CD4-positive, alpha-beta T cell treated with Interleukin-17A for 1 hour (primary cell): ENCODE data around the gene PPP1R15A.
"Not testable (repeated sequence)": the region's sequence is repeated elsewhere in the genome, so short reads cannot be mapped to it uniquely, and the experiment has no call there.

ENCODE experiments used
- DNase-seq: peaks from one replicate; pipeline ENCODE4 v3.0.0-alpha.2; 2020

The PPP1R15A gene

DNA sequence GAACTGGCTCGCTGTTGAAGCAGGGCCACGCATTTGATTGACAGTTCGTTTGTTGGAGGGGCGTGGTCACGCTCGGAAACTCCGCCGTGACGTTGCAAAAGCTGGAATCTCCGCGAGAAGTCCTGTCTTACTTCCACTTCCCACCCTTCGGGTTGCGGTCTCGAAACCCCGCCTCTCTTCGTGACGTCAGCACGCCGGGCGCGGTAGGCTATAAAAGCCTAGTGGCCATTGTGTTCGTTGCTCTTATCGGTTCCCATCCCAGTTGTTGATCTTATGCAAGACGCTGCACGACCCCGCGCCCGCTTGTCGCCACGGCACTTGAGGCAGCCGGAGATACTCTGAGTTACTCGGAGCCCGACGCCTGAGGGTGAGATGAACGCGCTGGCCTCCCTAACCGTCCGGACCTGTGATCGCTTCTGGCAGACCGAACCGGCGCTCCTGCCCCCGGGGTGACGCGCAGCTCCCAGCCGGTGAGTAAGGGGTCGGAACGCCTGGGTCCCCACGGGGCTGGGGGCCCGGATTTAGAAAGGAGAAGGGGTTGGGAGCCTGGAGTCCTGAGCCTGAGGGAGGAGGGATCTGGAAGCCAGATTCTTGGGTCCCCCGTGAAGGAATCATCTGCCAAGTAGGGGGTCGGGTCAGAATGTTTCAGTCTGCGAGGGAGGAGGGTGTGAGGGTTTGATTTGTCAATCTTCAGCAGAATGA is at the start of gene PPP1R15A:
TSS of gene PPP1R15A (plus strand) at position 240 of the 702 bp plus-strand sequence. CDS start 813 bp downstream, outside the sequence.
- DNase-seq, result peak; percentile 100

DNA sequence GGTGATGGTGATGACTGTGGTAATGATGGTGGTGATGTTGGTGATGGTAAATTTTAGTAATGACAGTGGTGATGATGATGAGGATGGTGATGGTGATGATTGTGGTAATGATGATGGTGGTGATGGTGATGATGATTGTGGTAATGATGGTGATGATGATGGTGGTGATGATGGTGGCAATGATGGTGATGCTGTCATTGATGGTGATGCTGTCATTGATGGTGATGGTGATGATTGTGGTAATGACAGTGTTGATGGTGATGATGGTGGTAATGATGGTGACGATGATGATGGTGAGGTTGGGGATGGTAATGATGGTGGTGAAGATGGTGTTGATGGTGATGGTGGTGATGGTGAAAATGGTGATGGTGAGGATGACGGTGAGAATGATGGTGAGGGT is 49.7 kb upstream of the PPP1R15A start:
- DNase-seq, result no peak

DNA sequence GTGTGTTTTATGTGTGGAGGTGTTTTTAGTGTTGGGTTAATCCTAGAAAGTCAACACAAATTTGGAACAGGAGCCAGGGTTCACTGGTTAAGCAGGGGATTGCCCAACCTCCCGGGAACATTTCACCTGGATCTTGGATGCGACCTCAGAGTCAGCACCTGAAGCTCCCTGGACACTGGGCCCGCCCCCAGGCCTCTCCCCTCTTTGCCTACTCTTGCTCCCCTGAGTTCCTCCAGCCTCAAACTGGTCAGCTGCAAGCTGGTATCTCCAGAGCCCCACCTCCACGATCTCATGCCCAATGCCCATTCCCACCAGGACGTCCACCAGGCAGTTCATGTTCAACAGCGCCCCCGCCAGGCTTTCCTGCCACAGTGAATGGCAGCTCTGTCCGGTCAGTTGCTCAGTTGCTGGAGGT is 45.6 kb upstream of the PPP1R15A start:
- DNase-seq, result no peak

DNA sequence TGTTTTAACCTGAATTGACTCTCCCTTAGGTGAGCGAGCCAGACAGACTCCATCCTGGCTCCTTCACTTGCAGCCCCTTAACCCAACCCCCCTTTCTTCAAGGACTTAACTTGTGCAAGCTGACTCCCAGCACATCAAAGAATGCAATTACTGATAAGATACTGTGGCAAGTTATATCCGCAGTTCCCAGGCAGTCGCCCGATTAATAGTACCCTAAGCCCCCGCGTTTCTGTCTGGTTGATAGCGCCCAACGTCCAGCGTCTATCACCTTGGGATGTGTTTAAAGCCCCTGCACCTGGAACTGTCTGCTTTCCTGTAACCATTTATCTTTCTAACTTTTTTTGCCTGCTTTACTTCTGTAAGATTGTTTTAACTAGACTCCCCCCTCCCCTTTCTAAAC is 42.1 kb upstream of the PPP1R15A start:
- DNase-seq, result no peak

DNA sequence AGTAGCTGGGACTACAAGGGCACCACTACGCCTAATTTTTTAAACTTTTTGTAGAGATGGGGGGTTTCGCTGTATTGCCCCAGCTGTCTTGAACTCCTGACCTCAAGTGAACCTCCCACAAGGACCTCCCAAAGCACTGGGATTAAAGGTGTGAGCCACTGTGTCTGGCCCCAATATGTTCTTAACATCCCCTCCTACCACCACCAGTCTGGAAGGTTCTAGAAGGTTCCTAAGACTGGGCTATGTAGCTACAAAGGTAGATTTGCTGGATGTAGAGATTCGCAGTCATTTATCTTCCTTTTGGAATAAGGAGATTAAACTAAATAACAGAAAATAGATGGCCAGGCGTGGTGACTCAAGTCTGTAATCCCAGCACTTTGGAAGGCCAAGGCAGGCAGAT is 41.3 kb upstream of the PPP1R15A start:
- no peak for DNase-seq

DNA sequence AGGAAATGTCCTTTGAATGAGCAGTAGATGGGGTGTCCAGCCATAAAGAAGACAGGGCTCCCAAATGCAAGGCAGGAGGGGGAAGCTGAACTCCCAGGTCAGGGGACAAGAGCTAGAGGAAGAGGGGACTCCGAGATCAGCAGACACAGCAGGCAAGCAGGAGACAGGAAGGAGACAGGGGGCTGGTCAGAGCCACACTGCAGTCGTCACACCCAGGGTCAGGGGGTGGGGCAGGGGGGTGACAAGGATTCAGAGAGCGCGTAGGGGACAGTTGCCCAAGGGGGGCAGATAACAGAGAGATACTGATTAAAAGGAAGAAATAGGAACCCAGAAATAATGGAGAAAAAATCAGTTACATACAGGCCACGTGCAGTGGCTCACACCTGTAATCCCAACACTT is 39.2 kb upstream of the PPP1R15A start:
- DNase-seq, result no peak

DNA sequence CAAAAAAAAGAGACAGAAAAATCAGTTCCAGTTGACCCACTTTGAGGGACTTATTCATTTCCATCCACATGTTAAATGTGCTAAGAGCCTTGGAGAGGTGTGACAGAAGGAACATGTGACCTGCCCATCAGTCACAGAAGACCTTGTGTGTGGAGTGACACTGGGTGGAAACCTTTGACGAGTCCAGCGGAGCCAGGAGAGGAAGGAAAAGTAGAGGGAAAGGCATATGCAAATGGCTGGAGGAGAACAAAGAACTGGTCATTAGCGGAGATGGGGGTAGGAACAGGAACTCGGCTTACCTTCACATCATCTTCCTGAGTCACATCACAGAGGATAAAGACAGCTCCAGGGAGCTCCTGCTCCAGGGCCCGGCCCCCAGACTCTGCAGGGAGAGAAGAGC is 38.2 kb upstream of the PPP1R15A start:
- DNase-seq, result no peak

DNA sequence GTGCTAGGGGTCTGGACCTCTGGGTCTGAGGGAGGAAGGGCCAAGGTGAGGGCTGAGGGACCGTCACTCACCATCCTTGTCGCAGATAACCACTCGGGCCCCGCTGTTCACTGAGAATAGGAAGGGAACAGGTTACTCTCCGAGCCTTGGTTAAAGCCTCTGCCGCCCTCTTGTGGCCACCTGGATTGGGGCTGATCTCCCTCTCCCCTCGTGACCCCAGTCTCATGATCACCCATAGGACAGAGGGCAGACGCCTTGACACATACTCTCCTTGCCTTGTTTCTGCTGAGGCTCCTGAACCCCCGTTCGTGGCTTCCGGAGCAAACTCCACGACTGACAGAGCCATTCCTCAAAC is 36.5 kb upstream of the PPP1R15A start:
- peak; percentile 94 for DNase-seq

DNA sequence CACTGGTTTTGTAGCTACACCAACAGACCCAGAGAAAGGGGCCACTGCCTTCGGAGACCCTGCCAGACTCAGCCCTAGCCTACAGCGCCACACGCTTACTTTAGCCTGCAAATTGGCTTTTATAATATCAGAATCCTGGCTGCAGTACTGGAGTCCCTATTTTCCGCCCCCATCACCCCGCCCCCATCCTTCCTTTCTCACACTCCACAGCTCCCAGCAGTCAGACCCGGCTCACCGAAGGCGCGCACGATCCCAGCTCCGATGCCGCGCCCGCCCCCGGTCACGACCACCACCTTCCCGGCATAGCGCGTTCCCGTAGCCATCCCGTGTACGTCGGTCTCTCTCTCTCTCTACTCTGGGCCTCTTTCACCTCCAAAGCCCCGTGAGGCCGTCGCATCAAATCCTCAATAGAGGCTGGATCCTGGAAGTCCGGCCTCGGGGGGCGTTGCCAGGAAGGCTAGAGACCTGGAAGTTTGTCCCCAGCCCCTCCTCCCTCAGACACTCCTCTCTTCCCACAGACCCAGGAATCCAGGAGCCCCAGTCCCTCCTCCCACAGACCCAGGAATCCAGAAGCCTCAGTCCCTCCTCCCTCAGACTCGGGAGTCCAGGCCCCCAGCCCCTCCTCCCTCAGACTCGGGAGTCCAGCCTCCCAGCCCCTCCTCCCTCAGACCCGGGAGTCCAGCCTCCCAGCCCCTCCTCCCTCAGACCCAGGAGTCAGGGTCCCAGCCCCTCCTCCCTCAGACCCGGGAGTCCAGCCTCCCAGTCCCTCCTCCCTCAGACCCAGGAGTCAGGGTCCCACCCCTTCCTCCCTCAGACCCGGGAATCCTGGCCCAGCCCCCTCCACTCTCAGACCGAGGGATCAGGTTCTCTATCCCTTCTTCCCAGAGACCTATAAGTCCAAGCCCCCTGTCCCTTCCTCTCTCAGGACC is 35.9 kb upstream of the PPP1R15A start, which contains the start of gene HSD17B14:
TSS of gene HSD17B14 (minus strand) at position 403 of the 929 bp plus-strand sequence. CDS start at position 323, 80 bp downstream.
- no peak for DNase-seq

DNA sequence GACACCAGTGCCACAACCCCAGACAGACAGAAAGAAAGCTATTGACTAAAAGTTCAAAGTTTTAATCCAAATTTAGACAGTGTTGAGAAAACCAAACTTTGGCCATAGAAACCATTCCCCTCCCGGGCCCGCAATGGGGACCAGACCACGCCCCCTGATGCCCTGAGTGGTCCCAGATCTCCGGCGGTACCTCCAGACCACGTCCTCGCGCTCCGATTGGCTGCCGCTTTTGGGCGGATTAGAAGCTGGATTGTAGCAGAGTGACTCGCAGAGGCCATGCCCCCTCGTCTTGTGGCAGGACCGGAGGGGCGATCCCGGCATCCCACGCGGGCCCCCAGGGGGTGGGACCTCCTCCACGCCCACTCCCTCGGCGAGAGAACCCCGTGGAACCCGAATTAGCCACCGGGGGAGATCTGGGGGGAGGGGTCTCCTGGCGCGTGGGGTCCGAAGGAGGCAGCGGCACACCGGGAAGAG is 35.1 kb upstream of the PPP1R15A start:
- DNase-seq, result peak; percentile 87

DNA sequence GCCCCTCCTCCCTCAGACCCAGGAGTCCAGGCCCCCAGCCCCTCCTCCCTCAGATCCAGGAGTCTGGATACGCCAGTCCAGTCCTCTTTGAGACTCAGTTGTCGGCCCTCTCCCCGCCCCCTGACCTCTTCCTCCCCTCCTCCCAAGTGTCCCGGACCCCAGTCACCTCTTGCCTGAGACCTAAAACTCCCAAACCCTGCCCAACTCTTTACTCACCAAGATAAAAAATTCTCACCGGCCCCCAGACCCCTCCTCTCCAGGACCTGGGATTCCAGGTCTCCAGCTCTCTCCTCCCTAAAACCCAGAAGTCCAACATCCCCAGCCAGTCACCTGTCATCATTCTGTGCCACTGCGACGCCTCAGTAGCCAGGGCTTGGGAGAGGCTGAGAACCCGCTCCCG is 34.5 kb upstream of the PPP1R15A start:
- no peak for DNase-seq

DNA sequence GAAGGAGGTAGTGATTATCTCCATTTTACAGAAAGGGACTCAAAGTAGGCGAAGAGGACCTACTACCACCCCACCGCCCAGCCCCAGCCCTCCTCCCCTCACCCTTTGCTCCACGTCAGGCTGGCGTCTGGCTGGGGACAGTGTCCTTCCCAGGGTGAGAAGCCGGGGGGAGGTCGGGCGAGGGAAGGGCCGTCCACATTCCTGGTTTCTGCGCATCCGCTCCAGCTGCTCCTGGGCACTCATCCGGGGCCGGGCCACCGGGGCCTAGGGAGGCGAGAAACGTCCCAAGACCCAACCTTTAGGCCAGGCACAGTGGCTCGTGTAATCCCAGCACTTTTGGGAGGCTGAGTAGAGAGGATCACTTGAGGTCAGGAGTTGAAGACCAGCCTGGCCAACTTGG is 31.2 kb upstream of the PPP1R15A start:
- no peak for DNase-seq

DNA sequence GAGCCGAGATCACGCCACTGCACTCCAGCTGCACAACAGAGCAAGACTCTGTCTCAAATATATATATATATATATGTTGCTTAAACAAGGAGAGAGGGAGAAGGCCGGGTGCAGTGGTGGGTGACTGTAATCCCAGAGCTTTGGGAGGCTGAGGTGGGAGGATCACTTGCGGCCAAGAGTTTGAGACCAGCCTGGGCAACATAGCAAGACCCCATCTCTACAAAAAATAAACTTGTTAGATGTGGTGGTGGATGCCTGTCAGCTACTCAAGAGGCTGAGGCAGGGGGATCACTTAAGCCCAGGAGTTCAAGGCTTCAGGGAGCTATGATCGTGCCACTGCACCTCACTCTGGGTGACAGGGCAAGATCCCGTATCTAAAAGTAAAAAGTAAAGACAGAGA is 30.6 kb upstream of the PPP1R15A start:
- no peak for DNase-seq

DNA sequence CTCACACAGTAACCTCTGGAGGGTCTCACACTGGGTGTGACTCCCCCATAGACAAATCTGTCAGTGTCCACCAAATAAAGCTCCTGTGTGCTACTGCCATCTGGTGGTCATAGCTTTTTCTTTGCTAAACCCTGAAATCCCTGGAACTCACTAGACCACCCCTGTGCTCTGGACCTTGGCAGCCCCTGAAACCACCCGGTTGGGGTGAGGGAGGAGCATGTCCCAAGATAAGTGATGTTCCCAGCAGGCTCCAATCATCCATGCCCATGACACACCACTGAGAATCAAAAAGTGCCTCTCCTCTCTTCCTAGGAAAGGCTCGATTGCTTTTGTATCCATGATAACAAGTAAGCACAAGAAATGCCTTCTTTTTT is 29.4 kb upstream of the PPP1R15A start:
- DNase-seq, result peak; percentile 72

DNA sequence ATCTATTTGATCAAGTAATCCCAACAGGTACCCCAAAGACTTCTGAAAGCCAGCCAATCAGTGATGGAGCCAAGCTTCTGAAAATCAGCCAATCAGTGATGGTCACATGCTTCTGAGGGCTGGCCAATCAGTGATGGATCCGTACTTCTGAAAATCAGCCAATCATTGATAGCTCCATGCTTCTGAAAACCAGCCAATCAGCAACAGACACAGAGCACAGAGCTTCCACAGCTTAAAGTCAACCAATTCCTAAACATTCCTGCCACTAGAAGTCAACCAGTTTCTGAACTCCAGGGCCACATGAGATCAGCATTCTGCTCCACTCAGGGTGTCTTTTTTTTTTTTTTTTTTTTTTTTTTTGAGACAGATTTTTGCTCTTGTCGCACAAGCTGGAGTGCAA is 27.7 kb upstream of the PPP1R15A start:
- DNase-seq, result no peak

DNA sequence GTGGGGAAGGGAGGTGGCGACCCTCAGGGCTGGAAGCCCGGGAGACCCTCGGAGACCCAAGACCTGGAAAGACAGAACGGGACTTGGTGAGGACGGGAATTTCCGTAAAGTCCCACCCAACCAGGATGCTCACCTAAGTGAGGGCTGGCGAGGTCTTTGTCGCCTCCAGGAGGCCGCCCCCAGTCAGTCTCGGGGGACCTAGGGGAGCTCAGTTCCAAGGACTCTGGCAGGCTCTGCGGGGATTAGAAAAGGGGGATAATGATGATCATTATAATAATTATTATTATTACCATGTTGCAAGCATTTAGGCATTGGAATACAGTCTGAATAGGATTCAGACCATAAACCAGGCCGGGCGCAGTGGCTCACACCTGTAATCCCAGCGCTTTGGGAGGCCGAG is 26.8 kb upstream of the PPP1R15A start:
- no peak for DNase-seq

DNA sequence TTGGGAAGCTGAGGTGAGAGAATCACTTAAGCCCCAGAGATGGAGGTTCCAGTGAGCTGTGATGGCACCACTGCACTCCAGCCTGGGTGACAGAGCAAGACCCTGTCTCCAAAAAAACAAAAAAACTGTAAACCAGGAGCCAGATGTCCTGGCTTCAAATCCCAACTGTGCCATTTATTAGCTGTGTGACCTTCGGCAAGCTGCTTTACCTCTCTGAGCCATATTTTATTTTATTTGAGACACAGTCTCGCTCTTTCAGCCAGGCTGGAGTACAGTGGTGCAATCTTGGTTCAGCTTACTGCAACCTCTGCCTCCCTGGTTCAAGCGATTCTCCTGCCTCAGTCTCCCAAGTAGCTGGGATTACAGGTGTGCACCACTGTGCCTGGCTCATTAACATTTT is 25.6 kb upstream of the PPP1R15A start:
- DNase-seq, result not testable (repeated sequence)

DNA sequence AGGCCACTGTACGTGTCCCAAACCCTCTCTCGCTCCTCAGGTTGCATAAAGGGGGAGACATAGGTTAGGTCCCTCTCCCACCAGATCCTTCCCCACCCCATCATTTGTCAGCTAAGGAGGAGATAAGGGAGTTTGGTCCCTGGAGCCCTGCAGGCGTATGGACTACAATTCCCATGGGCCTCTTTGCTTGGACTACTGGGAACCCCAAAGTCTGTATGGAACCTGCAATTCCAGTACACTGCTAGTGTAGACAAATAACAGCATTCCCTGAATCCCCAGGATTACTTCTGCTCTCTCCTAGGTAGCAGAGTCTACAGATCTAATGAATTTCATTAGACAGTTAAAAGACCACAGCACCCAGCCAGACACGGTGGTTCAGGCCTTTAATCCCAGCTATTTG is 19.9 kb upstream of the PPP1R15A start:
- DNase-seq, result no peak

DNA sequence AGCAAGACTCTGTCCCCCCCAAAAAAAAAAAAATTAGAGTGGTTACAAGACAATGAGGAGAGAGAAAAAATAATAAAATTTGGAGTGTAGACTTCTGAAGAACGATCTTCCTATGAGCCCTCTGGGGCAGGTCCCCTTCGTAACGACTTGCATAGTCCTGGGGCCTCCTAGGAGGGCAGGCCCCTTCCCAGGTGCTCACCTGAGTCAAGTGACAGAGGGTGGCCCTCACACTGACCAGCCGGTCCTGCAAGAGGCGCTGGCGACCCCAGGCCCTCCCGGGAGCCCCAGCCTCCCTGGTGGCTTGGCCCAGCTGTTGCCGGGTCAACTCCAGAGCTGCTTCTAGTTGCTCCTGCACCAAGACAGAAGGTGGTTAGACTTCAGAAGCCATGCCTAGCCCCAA is 18.7 kb upstream of the PPP1R15A start:
- no peak for DNase-seq

DNA sequence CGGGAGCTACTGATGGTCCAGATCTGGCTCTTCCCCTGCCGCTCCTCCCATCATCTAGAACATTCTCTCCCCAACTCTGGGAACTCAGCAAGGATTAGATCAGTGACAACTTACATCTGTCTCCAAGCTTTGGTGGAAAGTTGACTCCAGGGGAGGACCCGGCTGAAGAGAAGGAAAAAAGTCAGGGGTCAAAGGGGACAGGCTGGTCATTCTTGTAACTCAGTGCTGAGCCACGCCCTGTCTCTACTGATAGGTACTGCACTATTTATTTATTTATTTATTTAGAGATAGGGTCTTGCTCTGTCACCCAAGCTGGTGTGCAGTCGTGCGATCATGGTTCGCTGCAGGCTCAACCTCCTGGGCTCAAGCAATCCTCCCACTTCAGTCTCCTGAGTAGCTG is 18.1 kb upstream of the PPP1R15A start:
- DNase-seq, result no peak

DNA sequence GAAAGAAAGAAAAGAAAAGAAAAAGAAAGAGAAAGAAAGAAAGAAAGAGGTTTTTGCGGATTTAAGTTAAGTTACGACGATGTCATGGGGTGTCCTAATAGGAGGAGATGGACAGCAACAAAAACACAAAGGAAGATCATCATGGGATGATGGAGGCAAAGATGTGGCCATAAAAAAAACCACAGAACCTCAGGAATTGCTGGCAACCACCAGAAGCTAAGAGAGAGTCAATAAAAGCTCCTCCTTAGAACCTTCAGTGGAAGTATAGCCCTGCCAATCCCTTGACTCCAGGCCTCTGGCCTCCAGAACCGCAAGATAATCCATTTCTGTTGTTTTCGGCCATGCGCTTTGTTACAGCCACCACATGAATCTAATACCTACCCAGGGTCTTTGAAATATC is 15.3 kb upstream of the PPP1R15A start:
- DNase-seq, result no peak

DNA sequence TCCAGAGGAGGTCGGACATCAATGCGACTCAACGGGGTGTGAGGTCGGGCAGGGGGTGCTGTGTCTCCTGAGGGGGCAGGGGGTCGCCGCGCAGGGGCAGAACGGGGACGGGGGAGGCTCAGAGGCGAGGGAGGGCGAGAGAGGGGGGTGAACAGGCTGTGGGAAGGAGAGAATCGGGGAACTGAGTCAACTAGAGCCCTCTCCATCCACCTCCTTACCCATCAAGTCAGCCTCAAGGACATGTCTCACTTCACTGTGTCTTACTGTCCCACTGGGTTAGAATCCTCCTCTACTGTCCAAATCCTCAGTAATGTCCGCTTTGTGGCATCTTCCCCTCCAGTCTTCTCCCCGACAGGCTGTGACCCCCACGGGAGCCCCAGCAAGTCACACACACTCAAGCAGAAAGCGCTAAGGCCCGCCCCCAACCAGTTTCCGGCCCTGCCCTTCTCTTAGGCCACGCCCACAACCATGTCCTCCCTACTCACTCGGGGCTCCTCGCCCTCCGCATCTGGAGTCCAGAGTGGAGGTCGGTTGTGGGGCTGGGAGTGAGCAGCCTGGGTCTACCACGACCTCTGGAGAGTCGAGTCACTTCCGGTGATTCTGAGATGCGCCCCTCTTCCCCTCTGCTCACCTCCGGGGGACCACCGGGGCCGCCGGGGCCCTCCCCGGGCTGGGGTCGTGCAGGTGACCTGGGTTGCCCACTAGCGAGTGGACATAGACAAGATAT is 13.1 kb upstream of the PPP1R15A start:
- peak; percentile 90 for DNase-seq
